ENCODE measurements around the gene ADGRA1. TPM values are rescaled to one million over a fixed set of nuclear protein-coding genes. Genes with fewer than 3 reads are reported as not detected.
A peak's percentile ranks its signal among the peaks of the same experiment; 100 is the strongest.
"Not testable (repeated sequence)": the region's sequence is repeated elsewhere in the genome, so short reads cannot be mapped to it uniquely, and the experiment has no call there.

The ADGRA1 gene
- polyA plus RNA-seq, 1 donor = 4.0 TPM

DNA sequence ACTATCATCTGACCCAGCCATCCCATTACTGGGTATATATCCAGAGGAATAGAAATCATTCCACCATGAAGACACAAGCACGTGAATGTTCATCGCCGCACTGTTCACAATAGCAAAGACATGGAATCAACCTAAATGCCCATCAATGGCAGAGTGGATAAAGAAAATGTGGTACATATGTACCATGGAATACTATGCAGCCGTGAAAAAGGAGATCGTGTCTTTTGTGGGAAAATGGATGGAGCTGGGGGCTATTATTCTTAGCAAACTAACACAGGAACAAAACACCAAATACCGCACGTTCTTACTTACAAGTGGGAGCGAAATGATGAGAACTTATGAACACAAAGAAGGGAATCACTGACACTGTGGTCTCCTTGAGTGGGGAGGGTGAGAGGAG, 62.5 kb downstream of the ADGRA1 start:
- DNase-seq = no peak

DNA sequence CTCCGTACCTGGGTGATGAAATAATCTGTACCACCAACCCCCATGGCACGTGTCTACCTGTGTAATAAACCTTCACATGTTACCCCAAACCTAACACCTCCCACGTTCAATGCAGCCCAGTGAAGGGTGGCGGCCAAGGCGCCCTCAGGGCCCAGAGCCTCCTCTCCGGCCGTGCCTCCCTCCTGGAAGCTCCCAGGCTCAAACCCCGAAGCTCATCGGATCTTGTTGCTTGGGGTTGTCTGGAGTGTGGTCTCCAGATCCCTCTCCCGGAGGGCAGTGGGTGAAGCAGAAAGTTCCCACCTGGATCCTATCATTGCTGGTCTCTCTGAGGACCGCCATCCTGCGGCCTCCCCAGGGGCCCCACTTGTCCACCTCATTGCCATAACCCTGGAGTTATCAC, 62.9 kb downstream of the ADGRA1 start:
- DNase-seq = no peak

DNA sequence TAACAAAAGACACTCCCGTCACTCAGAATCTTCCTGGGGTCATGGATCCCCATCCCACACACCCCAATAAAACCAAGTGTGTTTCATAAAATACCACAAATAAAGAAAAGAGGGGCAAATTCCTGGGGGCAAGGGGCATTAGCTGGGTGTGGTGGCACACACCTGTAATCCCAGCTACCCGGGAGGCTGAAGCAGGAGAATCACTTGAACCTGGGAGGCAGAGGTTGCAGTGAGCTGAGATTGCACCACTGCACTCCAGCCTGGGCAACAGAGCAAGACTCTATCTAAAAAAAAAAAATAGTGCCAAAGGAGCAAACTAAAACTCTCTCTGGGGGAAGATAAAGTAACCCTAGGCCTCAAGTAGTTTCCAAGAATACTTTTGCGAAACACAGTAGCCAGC, 63.3 kb downstream of the ADGRA1 start:
- not testable (repeated sequence) for DNase-seq

DNA sequence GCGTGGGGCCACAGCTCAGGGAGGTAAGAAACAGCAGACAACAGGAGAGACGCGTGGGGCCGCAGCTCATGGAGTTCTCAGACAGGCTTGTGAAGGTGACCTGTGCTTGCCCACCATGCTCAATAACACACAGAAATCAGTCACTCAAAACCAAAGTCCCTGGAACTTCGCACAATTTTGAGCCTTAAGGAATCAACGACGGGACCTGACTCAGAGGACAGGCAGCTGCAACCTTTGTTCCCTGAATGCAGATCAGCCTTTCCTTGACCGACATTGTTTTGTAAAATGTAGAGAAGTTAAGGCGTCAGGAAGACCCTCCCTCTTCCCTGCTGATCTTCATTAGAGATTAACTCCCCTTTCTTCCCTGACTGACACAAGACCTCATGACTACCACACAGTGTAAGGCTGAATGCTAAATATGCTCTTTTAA, 63.8 kb downstream of the ADGRA1 start:
- no peak for DNase-seq

DNA sequence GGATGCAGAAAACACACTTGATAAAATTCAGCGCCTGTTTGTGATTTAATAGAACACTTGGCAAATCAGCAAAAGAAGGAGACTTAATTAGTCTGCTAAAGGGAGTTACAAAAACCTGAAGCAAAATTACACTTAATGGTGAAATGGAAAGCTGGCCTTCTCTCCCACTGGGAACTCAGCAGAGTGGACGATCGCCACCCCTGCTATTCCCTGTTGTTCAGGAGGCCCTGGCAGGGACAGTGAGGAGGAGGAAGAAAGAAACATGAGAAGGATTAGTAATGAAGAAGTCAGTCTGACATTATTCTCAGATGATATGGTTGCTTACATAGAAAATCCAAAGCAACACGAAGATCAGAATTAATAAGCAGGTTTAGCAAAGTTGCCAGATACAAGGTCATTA, 66.7 kb downstream of the ADGRA1 start:
- DNase-seq = no peak

DNA sequence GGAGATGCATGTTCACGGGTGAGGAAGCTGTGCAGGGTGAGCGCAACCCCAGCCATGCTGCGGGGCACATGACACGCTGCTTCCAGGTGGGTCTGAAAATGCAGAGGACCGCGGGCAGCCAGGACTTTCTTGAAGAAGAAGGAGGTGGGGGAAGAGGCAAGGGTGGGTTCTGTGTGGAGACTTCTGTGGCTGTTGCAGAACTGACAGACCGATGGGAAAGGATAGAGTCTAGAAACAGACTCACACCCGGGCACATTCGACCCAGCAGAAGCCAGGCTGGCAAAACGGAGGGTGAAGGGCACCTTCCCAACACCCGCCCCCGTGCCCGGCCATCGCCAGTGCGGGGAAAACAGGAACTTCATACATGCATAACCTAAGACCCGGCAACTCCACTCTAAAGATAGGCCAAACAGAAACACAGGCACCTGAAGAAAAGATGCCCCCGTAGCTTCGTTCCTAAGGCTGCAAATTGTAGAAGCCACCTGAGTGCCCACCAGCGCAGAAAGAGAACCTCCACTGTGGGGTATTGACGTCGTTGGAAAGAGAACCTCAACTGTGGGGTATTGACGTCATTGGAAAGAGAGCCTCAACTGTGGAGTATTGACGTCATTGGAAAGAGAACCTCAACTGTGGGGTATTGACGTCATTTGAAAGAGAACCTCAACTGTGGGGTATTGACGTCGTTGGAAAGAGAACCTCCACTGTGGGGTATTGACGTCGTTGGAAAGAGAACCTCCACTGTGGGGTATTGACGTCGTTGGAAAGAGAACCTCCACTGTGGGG, 67.5 kb downstream of the ADGRA1 start:
- DNase-seq = no peak

DNA sequence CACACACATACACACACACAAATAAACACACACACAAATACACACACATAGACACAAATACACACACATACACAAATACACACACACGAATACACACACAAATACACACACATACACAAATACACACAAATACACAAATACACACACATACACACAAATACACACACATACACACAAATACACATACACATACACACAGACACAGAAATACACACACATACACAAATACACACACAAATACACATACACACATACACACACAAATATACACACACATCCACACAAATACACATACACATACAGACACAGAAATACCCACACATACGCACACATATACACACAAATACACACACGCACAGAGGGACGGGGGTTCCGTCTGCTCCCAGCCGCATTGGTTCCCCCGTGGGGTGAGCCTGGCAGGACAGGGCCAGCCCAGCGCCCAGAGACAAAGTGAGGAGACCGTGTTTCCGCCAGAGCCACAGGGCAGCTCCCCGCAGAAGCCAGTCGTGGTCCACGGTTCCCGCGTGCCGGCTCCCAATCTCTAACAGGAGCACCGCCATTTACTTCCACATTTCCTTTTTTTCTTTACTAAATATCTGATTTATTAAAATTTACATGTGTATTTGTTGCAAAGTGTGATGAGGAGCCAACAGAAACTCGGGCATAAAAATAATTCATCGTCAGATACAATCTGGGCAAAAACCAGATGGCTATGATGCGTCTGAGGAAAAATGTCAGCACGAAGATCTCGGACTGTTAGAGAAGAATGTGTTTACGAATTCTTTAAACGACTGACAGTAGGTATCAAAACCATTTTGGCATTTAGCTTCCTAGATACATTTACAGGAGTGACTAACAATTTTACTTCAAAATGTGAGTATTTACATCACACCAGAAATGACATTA, 69.2 kb downstream of the ADGRA1 start:
- no peak for DNase-seq

DNA sequence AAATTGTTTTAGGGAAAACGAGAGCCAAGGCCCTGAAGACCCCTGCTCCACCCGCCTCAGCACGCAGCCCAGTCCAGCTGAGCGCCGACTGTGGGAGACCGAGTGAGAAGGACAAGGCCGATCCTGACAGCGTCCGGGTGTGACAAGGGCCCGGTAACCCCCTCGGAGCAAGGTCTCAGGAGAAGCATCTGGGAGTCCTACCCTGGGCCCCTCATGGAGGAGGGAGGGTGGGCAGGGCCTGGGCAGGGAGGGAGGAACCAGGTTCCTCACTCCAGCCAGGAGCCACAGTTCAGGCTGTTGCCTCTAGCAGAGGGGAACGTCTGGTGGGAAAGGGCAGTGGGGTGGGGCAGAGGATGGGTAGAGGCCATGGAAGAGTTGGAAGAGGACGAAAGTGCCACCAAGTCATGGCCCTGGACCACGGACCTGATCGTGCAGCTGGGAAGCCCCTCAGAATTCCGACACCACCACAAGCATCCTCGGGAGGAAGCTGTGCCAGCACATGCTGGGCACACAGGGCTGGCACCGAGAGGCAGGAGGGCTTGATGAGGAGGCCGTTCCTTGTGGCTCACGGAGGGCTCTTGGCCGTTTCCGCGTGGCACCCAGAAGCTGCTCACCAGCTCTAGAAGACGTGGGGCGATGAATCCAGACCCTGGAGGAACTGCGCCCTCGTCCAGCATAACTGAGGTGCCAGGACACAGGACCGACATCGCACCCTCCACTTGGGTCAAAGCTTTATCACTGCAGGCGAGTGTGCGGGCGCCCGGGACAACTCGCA, 70.1 kb downstream of the ADGRA1 start:
- DNase-seq = no peak

DNA sequence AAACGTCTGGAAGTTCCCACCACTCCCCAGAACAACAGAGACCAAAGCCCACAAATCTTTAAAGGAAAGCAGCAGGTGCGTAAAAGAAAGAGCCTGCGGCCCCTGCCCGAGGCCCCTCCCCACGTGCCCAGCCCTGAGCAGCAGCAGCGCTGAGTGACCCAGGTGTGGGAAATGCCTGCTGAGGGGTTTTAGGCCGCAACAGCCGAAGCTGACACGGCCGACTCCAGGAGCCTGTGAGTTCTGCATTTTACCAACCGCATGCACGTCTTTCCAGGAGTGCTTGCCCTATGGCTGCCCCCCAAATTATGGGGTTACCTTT, 70.7 kb downstream of the ADGRA1 start:
- no peak for DNase-seq

DNA sequence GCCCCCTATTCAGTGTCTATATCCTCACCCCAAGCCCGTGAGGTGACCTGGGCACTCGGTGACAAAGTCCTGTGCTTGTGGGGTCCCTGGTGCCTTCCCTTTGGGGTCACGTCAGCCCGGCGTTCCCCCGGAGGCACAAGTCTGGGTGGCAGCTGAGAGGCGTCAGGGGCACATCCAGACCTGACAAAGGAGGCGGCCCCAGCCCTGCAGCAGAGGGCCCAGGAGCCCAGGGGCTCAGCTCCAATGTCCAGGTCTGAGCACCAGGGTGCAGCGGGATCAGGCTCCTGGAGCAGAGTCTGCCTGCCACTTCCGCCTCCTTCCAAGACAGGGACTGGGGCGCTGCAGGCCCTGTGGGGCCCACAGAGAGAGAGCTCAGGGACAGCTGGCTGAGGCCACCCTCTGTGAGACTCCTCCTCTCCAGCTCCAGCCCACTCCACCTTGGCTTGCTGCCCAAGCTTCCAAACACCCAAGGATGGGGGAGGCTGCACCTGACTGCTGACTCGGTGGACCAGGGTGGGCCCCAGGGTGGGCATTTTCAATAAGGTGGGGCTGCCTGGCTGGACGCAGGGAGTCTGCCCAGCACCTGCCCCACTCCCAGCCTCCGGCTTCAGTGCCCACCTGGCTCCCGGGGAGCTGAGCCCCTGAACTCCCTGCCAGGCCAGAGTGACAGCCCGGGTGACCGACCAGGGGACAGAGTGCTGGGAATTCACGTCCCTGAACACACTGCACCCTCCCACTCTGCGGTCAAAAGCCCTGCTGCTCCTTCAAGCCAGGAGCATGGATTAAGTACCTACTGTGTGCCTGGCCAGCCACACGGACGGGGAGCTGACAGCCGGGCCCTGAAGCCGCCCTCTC, 71.3 kb downstream of the ADGRA1 start:
- DNase-seq = no peak

DNA sequence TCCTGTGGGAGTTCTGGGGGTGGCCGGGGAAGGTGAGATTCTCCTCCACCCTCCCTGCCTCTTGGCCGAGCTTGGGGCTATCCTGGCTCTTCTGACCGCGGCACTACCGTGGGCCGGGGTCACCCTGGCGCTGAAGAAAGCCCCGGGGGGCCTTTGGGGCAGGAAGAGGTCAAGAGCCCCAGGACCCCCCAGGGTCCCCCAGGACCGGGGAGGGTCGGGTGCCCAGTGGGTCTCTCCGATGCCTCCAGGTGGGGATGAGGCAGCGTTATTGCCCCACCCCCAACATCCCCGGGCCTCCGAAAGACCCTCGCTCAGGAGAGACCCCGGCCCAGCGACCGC, 71.9 kb downstream of the ADGRA1 start:
- no peak for DNase-seq

DNA sequence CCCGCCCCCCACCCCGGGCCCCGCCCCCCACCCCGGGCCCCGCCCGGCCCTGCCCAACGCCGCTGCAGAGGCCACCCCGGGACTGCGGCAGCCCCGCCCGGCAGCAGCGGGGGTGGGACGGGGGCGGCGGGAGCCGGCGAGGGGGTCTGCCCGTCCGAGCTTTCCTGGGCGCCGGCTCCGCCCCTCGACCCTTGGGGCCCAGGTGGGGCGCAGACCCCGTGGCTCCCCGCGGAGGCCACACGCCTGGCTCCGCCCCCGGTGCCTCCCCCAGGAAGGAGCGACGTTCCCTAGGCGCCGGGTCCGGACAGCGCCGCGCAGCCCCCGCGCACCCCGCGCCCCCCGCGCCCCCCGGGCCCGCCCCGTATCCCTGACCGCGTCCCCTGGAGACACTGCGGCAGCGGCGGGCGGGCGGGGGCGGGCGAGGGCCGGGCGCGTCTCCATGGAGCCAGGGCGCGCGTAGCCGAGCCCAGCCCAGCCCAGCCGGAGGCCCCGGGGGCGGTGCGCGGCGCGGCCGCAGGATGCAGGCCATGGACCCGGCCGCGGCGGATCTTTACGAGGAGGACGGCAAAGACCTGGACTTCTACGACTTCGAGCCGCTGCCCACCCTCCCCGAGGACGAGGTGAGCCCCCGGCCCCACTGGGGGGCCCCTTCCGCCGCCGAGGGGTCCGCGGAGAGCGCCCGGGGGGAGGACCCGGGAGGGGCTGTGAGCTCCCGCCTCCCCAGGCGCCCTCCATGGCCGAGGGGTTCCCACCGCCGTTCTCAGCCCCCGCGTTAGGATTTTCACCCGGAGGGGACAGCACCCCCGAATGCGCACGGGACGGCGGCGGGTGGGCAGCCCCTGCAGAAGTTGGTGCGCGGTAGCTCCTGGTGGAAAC, 72.5 kb downstream of the ADGRA1 start, which contains the start of gene KNDC1:
Gene KNDC1 (plus strand): TSS at position 270 of the 876 bp plus-strand sequence. CDS start 249 bp downstream, at position 519.
- peak; percentile 35 for DNase-seq

DNA sequence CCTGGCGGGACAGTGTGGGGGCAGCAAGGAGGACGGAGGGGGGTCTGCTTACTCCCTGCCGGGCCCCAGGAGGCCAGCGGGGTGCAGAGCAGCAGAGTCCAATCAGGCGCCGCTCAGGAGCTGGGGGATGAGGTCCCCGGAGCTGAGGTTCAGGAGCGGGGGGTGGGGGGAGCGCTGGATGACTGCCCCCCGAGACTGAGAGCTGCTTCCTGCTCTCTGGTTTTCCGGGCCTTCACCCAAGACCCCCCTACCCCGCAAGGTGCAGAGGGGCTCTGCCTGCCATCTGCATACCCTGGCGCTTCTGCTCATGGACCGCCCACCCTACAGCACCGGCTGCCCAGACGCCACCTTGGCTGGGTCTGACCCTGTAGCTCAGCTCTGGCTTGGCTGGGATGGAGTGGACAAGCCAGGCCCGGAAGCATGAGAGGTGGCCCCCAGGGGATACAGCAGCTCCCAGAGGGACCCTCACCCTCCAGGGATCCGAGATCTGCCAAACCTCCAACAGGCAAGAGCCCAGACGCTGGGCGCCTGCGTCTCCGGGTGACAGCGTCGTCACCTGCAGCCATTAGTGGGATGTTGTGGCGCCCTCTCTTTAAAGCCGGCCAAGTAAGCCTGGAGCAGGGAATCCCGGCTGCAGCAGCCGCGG, 73.2 kb downstream of the ADGRA1 start:
- DNase-seq = no peak

DNA sequence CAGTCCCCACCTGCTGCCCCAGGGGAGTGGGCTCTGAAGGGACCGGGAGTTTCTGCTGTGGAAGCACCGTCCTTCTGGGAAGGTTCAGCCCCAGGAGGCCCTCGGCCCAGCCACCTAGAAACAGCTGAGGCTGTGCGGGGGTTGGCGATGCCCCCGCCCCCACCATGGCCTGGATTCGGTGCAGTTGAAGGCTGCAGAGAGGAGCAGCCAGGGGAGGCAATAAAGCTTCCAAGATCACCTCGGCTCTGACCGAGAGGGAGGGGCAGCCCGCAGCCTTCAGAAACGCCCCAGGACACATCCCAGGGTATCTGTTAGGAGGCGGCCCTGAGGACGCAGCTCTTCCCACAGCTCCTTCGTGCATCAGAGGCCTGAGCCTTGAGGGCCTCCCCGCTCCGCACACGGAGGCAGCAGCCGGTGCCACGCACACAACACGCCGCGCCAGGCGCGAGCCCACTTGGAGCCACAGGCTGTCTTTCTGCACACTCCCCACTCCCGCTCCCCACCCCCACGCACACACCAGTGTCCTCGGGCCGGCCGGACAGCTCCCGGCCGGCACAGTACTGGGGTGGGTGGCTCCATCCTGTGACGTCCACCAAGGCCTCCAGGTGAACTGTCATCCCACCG, 73.9 kb downstream of the ADGRA1 start:
- no peak for DNase-seq

DNA sequence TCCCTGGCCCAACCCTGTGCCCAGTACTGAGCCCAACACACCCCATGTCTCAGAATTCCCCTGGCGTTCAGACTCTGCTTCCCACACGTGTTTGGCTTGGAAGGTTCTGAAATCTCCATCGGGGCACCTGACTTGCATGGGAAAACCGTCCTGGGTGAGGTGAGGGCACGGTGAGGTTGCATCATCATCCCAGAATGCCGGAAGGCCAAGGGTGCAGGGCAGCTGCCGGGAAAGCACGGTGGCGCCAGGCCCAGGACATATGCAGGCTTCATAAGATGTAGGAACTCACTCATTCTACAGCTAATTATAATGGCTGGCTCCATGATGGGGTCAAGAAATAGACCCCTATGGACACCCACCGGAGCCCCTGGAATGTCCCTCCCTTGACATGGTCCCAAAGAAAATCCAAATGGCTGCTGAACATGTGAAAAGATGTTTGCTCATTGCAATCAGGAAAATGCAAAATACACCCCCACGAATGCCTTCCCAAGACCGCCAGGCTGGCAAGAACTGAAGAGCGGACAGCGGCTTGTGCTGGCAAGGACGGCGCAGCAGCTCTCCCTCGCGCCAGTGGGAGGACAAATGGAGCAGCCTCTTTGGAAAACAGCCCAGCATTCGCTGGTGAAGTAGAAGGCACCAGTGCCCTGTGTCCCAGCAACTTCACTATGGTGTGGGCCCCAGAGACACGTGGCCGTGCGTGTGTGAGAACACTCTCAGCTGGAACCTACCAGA, 74.6 kb downstream of the ADGRA1 start:
- DNase-seq = no peak

DNA sequence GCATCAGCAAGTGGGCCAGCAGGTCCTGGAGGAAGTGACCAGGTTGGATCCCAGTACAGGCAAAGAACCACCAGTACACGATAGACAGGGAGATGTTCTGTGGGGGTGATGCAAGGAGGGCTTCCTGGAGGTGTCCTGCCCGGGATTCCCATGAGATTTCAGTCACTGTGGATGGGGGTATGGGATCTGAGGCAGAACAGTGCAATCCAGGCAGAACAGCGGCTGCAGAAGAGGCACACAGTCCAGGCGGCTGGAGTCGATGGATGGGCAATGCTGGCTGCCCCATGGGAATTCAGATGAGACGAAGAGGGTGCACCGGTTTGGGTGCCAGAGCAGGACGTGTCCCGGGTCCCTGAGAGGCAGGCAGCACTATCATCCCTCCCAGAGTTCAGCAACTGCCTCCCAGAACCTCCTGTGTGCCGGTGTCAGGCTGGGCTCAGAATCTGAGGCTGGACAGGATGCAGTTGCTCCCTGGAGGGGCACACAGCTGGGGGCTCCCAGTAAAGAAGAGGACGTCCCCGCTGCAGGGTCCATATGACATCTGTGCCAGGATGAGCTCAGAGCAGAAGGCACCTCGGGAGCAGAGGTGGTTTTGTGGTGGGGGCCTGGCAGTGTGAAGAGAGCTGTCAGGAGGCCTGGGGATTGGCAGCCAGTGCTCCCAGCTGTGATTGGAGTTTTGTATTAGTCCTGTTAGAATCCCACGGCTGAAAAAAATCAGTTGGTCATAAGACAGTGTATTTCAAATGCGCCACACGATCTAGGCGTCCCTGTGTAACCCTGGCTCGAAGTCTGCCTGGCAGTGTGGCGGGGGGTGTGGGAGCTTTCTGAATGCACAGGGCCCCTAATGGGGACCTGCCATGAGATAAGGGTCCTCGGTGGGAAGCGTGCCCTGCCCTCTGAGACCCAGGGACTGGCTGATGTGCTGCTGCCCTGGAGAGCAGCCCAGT, 75.5 kb downstream of the ADGRA1 start:
- no peak for DNase-seq

DNA sequence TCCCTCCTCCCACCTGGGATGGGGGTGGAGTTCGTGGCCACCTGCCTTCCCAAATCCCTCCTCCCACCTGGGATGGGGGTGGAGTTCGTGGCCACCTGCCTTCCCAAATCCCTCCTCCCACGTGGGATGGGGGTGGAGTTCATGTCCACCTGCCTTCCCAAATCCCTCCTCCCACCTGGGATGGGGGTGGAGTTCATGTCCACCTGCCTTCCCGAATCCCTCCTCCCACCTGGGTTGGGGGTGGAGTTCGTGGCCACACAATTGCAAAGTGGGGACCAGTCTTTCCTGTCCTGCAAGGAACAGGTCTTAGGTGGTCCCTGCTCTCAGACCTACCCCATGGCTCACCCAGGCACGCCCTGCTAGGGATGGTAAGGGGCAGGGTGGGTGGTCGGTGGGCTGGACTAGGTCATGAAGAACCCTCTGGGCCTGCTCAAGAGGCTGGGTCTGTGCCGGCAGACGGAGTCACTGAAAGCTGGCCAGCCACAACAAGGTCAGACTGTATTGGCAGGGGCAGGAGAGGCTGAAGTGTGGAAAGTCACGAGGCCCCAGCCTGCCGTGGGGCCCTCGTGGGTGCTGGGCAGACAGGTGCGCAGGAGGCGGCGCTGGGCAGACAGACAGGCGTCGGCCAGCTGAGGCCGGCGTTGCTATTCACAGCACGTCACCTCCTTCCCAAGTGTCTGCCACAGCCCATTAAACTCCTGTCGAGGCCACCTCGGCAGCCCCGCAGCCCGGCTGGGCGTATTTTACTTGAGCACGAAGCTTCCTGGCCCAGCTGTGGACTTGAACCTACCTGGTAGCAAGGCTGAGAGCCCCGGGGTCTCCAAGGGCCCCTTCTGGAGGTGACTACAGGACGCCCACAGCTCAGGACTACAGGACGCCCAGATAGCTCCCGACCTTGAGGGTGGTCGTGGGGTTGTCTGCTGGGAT, 76.4 kb downstream of the ADGRA1 start:
- no peak for DNase-seq

Data from hindlimb muscle (tissue), 1 donor.